GM18951 (cell line): ENCODE data around the gene OSM.

Experiments used
- POLR2A ChIP-seq: IDR thresholded peaks from 4 replicates; pipeline ENCODE4 v1.6.1; 2011; ENCODE audit warnings: mild to moderate bottlenecking; ENCODE audit not compliant: insufficient read length, insufficient read depth; ENCODE audit errors: extremely low read depth
- in situ Hi-C: fragments of 300-500 bp; cut with MboI; formaldehyde crosslinking; loops from one replicate; pipeline ENCODE4 v1.12.0; 2022; ENCODE audit warnings: low sequenced_read_pairs, mixed read lengths, inconsistent platforms; ENCODE audit not compliant: unreplicated experiment

OSM gene

DNA sequence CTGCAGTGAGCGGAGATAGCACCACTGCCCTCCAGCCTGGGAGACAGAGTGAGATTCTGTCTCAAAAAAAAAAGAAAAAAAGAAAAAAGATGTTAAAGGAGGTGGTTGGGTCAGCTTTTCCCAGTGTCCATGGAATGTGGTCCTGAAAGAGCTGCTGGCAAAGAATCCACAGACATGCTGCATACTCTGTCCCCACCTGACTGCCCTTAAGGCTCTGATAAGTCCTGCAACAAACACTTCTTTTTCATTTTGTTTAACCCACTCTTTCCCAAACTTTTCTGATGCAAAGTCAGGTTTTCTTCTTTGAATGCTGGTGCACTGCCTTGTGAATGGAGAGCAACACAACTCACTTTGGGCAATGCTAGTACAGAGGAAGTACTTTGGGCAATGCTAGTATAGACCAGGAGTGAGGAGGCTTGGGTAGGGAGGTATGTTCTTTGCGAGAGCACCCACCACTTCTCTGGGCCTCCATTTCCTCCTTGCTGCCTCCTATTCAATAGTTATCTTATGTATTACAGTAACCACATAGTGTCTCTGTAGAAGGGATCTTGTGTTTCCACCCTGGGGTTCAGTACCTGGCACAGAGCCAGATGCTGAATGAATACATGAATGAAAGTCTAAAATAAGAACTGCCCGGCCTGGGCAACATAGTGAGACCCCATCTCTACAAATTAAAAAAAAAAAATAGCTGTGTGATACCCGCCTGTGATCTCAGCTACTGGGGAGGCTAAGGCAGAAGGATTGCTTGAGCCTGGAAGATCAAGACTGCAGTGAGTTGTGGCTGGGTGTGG, 39.0 kb downstream of the OSM start:
- no peak for TF ChIP-seq POLR2A
- in situ Hi-C loops, result loop anchor here (25.0 kb wide), 1 partner anchor 115 kb away; no protein-coding TSS in a partner anchor

DNA sequence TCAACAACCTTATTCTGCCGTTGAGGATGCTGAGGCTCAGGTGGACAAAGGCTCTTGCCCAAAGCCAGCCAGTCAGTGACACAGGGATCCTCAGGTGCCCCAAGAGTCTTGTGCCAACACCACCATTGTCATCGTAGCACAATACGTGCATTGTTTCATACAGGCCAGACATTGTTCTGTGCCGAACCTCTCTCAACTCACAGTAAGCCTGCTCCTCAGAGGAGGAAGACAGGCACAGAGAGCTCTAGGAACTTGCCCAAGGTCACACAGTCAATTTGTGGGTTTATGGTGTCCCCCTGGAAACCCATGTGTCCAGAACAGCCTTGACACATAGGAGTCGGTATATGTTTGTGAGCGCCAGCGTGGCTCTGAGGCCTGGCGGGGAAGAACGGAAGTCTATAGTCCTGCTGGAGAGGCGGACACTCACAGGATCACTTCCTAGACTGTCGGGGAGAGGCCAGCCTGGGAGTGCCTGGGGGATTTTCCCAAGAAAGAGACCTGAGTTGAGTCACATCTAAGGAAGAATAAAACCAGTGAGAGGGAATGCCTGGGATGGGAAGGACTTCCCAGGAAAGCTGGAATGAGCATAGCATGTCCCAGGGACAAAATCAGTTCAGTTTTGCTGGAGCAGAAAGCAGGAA, 40.3 kb downstream of the OSM start:
- in situ Hi-C loops, result loop anchor here (25.0 kb wide), 1 partner anchor 114 kb away; no protein-coding TSS in a partner anchor
- no peak for TF ChIP-seq POLR2A

DNA sequence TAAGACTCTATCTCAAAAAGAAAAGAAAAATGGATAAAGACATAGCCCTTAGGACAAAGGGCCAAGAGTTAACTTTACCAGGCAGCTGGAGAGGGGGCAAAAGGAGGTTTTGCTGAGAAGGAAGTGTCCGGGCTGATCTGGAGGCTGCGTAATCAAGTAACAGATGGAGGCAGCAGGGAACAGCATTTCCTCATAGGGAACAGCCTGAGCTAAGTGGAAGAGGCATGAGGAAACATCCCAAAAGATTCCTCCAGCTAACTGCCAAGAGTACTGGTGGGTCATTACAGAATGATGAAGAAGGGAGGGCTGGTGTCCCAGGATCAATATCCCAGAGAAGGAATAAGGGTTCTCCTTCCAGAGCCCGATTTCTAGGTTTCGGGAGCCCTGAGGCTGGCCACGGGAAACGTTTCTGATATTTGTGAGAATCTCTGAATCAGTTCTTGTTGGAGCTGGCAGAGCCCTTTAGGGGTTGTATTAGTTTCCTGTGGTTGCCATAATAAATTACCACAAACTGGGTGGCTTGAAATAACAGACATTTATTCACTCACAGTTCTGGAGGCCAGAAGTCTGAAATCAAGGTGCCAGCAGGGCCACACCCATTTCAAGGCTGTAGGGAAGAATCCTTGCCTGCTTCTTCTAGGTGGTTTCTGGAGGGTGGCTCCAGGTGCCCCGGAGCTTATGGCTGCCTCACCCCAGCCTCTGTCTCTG, 41.3 kb downstream of the OSM start:
- no peak for TF ChIP-seq POLR2A
- in situ Hi-C loops, result loop anchor here (25.0 kb wide), 1 partner anchor 113 kb away; no protein-coding TSS in a partner anchor

DNA sequence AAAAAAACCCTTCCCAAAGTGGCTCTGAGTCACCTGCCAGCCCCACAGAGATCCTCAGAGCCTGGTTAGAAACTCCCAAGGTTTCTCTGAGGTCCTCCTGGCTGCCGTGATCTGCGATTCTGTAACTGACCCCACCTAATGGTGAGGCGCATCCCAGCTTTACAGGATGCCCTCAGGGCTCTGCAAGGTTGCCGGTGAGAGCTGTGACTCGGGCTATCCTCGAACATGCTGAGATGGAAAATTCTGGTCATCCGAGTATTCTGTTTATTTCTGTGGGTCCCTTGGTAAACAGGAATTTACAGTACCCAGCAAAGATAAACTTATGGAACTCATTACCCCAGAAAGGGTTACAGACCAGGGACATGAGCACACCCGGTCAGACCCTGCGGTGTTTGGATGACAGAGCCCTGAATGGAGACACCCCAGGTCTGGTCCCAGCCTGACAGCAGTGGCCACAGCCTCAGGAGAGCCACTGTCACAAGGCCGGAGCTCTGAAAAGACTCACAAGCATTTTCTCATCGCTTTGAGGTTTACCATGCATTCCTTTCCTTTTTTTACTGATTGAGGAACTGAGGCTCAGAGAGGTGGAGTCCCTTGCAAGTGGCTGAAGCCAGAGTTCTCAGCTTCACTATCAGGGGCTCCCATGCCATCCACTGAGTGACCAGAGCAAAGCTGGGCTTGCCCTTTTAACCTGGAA, 42.3 kb downstream of the OSM start:
- in situ Hi-C loops, result no loop called here

DNA sequence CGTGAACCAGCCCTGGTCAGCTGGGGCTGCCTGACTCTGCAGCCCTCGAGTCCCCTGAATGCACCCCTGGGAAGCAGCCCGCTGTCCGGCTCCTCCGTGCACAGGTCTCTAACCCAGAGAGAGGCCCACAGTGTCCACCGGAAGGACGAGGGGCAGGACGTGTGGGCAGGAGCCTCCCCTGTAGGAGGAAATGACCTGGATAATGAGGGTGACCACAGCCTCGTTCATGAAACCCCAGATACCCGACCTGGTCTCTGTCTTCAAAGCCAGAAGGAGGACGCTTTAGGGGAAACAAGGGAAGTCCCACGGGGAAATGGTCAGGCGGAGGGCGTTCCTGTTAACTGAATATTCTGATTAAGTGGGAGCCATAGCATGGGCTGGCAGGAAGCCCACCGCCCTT, 43.3 kb downstream of the OSM start:
- in situ Hi-C loops, result no loop called here
- no peak for TF ChIP-seq POLR2A

More for the DNA sequence above, 42.3 kb downstream of the OSM start:
- TF ChIP-seq POLR2A, result no peak

DNA sequence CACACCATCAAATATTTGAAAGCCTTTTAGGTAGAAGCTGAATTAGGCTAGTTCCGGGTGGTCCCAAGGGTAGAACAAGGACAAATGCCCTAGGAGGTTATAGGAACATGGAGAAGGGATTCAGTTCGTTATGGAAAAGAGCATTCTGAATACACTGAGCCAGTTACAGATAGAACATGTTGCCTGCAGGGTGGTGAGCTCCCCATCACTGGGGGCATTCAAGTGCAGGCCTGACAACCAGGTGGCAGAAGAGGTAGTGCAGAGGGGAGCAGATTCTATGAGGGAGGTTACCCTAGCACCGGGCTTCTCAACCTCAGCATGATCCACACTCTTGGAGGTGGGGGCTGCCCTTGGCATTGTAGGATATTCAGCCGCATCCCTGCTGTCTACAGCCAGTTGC, 44.3 kb downstream of the OSM start:
- TF ChIP-seq POLR2A, result no peak
- in situ Hi-C loops, result no loop called here

DNA sequence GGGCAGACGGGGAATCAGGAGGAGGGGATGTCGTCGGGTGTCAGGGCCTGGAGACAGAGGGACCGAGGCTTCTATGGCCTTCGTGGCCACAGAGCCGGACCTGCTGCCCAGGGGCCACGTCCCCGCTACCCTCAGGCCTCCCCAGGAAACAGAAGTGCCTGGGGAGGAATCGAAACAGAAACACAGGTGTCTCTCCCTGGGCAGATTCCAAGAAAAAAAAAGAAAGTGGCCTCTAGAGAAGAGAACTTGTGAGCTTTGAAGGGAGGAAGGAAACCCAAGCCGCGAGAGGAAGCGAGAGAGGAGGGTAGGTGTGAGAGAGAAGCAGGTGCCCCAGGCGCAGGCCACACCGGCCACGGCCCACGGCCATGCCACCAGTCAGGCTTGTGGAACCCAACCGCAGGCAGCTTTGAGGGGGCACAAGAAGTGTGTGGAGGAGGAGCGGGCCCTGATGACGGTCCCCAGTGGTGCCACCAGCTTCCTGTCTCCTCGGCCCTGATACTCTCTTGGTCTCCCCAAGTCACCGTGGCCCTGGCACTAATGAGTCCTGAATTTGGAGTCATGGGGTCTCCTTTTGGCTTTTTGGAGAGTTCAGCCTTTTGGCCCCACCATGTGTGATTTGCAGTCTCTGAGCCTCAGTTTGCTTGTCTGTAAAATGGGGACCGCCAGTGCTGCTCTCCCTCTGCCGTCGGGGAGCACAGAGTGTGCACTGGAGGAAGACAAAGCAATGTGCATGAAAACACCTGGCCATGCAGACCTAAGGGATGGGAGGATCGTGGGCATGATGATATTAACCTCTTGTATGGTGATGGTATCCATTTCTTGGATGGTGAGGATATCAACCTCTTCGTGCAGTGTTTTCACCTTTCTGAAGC, 45.3 kb downstream of the OSM start:
- in situ Hi-C loops, result no loop called here
- TF ChIP-seq POLR2A, result no peak

DNA sequence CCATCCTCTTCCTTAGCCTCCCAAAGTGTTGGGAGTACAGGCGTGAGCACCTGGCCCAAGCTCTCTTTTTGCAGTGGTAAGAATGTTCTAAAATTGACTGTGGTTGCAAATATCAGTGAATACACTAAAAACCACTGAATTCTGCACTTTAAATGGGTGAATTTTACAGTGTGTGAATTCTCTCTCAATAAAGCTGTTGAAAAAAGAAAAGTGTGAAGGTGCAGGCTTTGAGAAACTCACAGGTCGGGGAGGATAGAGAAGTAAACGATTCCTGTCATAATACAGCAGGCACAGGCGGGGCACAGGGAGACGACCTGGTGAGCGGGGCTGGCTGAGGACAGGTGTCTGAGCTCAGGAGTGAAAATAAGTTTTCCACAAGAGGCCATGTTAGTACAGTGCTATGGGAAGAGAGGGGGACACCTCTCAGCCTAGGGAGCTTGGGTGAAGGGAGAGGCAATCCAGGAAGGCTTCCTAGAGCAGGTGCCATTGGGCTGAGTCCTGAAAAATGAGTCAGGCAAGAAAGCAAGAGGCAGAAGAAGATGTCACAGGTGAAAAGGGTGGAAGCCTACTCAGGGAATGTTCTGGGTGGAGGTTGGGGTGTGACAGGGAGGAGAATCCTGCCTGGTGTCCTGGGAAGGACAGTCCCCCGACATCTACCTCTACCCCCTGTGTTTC, 46.2 kb downstream of the OSM start:
- in situ Hi-C loops, result no loop called here
- no peak for TF ChIP-seq POLR2A

DNA sequence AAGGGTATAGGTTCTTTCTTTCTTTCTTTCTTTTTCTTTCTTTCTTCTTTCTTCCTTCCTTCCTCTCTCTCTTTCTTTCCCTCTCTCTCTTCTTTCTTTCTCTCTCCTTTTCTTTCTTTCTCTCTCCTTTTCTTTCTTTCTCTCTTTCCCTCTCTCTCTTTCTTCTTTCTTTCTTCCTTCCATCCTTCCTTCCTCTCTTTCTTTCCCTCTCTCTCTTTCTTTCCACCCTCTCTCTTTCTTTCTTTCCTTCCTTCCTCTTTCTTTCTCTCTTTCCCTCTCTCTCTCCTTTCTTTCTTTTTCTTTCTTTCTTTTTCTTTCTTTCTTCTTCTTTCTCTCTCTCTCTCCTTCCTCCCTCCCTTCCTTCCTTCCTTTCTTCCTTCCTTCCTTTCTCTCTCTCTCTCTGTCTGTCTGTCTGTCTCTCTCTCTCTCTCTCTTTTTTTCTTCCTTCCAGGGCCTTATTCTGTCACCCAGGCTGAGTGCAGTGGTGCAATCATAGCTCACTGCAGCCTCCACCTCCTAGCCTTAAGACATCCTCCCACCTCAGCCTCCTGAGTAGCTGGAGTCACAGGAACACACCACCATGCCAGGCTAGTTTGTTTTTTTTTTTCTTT, 46.9 kb downstream of the OSM start:
- in situ Hi-C loops, result no loop called here

DNA sequence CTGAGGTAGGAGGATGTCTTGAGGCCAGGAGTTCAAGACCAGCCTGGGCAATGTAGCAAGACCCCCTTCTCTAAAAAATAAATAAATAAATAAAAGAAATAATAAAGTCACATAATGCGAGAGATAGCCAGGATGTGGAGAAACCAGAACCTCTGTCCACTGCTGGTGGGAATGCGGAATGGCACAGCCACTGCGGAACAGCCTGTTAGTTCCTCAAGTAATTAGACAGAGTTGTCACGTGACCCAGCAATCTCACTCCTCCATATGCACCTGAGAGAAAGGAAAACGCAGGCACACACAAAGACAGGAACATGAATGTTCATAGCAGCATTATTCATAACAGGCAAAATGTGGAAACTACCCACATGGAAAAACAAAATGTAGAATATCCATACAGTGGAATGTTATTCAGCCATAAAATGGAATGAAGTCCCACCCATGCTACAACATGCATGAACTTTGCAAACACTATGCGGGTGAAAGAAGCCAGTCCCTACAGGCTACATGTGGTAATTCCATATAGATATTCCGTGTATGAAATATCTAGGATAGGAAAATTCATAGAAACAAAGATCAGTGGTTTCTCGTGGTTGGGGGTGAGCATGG, 47.5 kb downstream of the OSM start:
- no peak for TF ChIP-seq POLR2A
- in situ Hi-C loops, result no loop called here

More for the DNA sequence above, 46.9 kb downstream of the OSM start:
- no peak for TF ChIP-seq POLR2A
